Omental fat pad (tissue), 4 donors: Measurements from ENCODE around the gene RTN1. TPM values are rescaled to one million over a fixed set of nuclear protein-coding genes. Genes with fewer than 3 reads are reported as not detected.
A peak's percentile ranks its signal among the peaks of the same experiment; 100 is the strongest.

Experiments
- ATAC-seq: fragments of 150-250 bp; one replicate; pipeline ENCODE4 v1.9.1; 2016; ENCODE audit warnings: mild to moderate bottlenecking, moderate library complexity; ENCODE audit not compliant: low FRiP score
- DNase-seq: peaks from one replicate; pipeline ENCODE4 v3.0.0-alpha.2; 2019; ENCODE audit warnings: low spot score
- CTCF ChIP-seq, 3 donors: fragments of 450-650 bp; IDR thresholded peaks; one replicate each; pipeline ENCODE4 v1.5.1; 2016 to 2017; ENCODE audit warnings: antibody characterized with exemption in 3 of 3, mild to moderate bottlenecking in 3 of 3, moderate library complexity in 2 of 3
- total RNA-seq, 4 donors: library from RNA; depleted of rRNA; stranded (reverse); fragments of >200 nt; gene quantifications; one replicate each; pipeline ENCODE4 v1.1.0, GENCODE V29; 2016

RTN1 gene
- total RNA-seq, 4 donors from 2014 or later, result 12.0 to 50.0 (median 20.6) TPM

GRCh38 chr14:59754256-59754655 is 116.3 kb downstream of the RTN1 start:
- TF ChIP-seq CTCF (IDR thresholded peaks at IDR 0.05), result no peak
- no peak for DNase-seq

GRCh38 chr14:59753512-59753911 is 117.1 kb downstream of the RTN1 start:
- no peak for TF ChIP-seq CTCF (IDR thresholded peaks at IDR 0.05)
- DNase-seq (no peak), ATAC-seq (no peak)

More at GRCh38 chr14:59754256-59754655, 116.3 kb downstream of the RTN1 start:
- ATAC-seq, result peak; percentile 44

GRCh38 chr14:59751578-59751977 is 119.0 kb downstream of the RTN1 start:
- ATAC-seq, result no peak
- DNase-seq, result no peak
- no peak for TF ChIP-seq CTCF (IDR thresholded peaks at IDR 0.05)

- no peak for TF ChIP-seq CTCF (IDR thresholded peaks at IDR 0.05)
- no peak for DNase-seq
- ATAC-seq, result no peak
Observed at GRCh38 chr14:59739794-59740193, 130.8 kb downstream of the RTN1 start.

- DNase-seq (no peak), ATAC-seq (no peak)
- no peak for TF ChIP-seq CTCF (IDR thresholded peaks at IDR 0.05)
Observed at GRCh38 chr14:59728304-59728703, 142.3 kb downstream of the RTN1 start.

- no peak for TF ChIP-seq CTCF (IDR thresholded peaks at IDR 0.05)
- ATAC-seq, result no peak
- DNase-seq, result no peak
Observed at GRCh38 chr14:59727073-59727661, 143.4 kb downstream of the RTN1 start.

GRCh38 chr14:59711080-59711479 is 159.5 kb downstream of the RTN1 start:
- no peak for TF ChIP-seq CTCF (IDR thresholded peaks at IDR 0.05)
- DNase-seq, result no peak
- ATAC-seq, result no peak
